Liver (tissue), 9 donors: ENCODE results near the gene DMAP1. TPM values are rescaled to one million over a fixed set of nuclear protein-coding genes. Genes with fewer than 3 reads are reported as not detected.
A peak's percentile ranks its signal among the peaks of the same experiment; 100 is the strongest.

Experiments used
- DNase-seq: peaks from one replicate; pipeline ENCODE4 v3.0.0-alpha.2; 2017; ENCODE audit warnings: low spot score
- H3K27ac ChIP-seq, 2 donors: one replicate each; pipeline ENCODE4 v1.7.0; 2013; ENCODE audit warnings: inconsistent platforms in 2 of 2, low read length in 2 of 2, control low read depth in 1 of 2, low read depth in 1 of 2, mild to moderate bottlenecking in 1 of 2
- H3K27me3 ChIP-seq, 4 donors: one replicate each; pipeline versions ENCODE4 v1.6.1 to v1.7.0; 2013; ENCODE audit warnings: low read length in 3 of 4, inconsistent platforms in 1 of 4, mild to moderate bottlenecking in 1 of 4, moderate library complexity in 1 of 4; ENCODE audit not compliant: control insufficient read depth in 4 of 4, insufficient read depth in 4 of 4
- H3K36me3 ChIP-seq, 4 donors: one replicate each; pipeline versions ENCODE4 v1.6.1 to v1.7.0; 2013; ENCODE audit warnings: low read length in 3 of 4, mild to moderate bottlenecking in 3 of 4, low read depth in 1 of 4, moderate library complexity in 1 of 4; ENCODE audit not compliant: control insufficient read depth in 4 of 4, insufficient read depth in 3 of 4
- H3K4me1 ChIP-seq, 4 donors: one replicate each; pipeline versions ENCODE4 v1.6.1 to v1.7.0; 2013; ENCODE audit warnings: low read length in 3 of 4, mild to moderate bottlenecking in 3 of 4, moderate library complexity in 1 of 4; ENCODE audit not compliant: control insufficient read depth in 4 of 4, insufficient read depth in 4 of 4
- H3K4me3 ChIP-seq, 3 donors: one replicate each; pipeline versions ENCODE4 v1.6.1 to v1.7.0; 2013; ENCODE audit warnings: low read length in 3 of 3, control low read depth in 1 of 3, low read depth in 1 of 3, mild to moderate bottlenecking in 1 of 3
- H3K9ac ChIP-seq, 2 donors: one replicate each; pipeline ENCODE4 v1.7.0; 2013; ENCODE audit warnings: low read length in 2 of 2, mild to moderate bottlenecking in 2 of 2, moderate library complexity in 2 of 2, control low read depth in 1 of 2, low read depth in 1 of 2
- H3K9me3 ChIP-seq, 4 donors: one replicate each; pipeline versions ENCODE4 v1.6.1 to v1.7.0; 2013; ENCODE audit warnings: low read length in 3 of 4; ENCODE audit not compliant: control insufficient read depth in 4 of 4
- ATF3 ChIP-seq: IDR thresholded peaks from 2 replicates; pipeline ENCODE4 v1.6.1; 2016; ENCODE audit warnings: antibody characterized with exemption
- CTCF ChIP-seq: fragments of 150-350 bp; IDR thresholded peaks from 2 replicates; pipeline ENCODE4 v1.5.1; 2017; ENCODE audit warnings: improper control_type of control experiment, low read depth, low read length; ENCODE audit not compliant: missing input control
- EGR1 ChIP-seq, 2 donors: IDR thresholded peaks; 2 replicates each; pipeline ENCODE4 v1.6.1; 2016 to 2018; ENCODE audit warnings: antibody characterized with exemption in 2 of 2, low read depth in 2 of 2
- FOXA1 ChIP-seq: IDR thresholded peaks from 2 replicates; pipeline ENCODE4 v1.6.1; 2016; ENCODE audit warnings: antibody characterized with exemption
- FOXA2 ChIP-seq: IDR thresholded peaks from 2 replicates; pipeline ENCODE4 v1.6.1; 2016; ENCODE audit warnings: antibody characterized with exemption
- HNF4A ChIP-seq, 2 donors: conservative IDR thresholded peaks; 2 replicates each; pipeline ENCODE4 v1.6.1; 2016; ENCODE audit warnings: antibody characterized with exemption in 2 of 2, mild to moderate bottlenecking in 2 of 2
- HNF4G ChIP-seq: IDR thresholded peaks from 2 replicates; pipeline ENCODE4 v1.6.1; 2016; ENCODE audit warnings: antibody characterized with exemption
- JUND ChIP-seq, 2 donors: IDR thresholded peaks; 2 replicates each; pipeline ENCODE4 v1.6.1; 2016; ENCODE audit warnings: antibody characterized with exemption in 2 of 2
- MAX ChIP-seq: IDR thresholded peaks from 2 replicates; pipeline ENCODE4 v1.6.1; 2016; ENCODE audit warnings: antibody characterized with exemption
- NR2F2 ChIP-seq: IDR thresholded peaks from 2 replicates; pipeline ENCODE4 v1.6.1; 2016; ENCODE audit warnings: antibody characterized with exemption
- RAD21 ChIP-seq, 2 donors: IDR thresholded peaks; 2 replicates each; pipeline ENCODE4 v1.6.1; 2016; ENCODE audit warnings: antibody characterized with exemption in 2 of 2, mild to moderate bottlenecking in 2 of 2
- SP1 ChIP-seq: IDR thresholded peaks from 2 replicates; pipeline ENCODE4 v1.6.1; 2018; ENCODE audit warnings: antibody characterized with exemption, mild to moderate bottlenecking
- YY1 ChIP-seq: IDR thresholded peaks from 2 replicates; pipeline ENCODE4 v1.6.1; 2016; ENCODE audit warnings: antibody characterized with exemption, mild to moderate bottlenecking
- ZBTB33 ChIP-seq: IDR thresholded peaks from 2 replicates; pipeline ENCODE4 v1.6.1; 2016; ENCODE audit warnings: antibody characterized with exemption
- WGBS: extraction: QIAGEN DNeasy Blood & Tissue Kit; methylation state at CpG from one replicate; pipeline ENCODE4 v1.1.7; 2013; 5-methylcytosine and 5-hydroxymethylcytosine counted together
- polyA plus RNA-seq, 2 donors: library from polyadenylated mRNA; stranded (reverse) in 1 of 2; unstranded in 1 of 2; fragments of 200-250 nt in 1 of 2; fragments of >200 nt in 1 of 2; fragmentation: Nextera tagmentation in 1 of 2; extraction: Ambion mirVana in 1 of 2; gene quantifications; one replicate each; pipeline versions ENCODE4 v1.2.1 to v1.2.3, GENCODE V29; 2013 to 2015
- total RNA-seq, 2 donors: library from RNA; depleted of rRNA; stranded (reverse); fragments of >200 nt; gene quantifications; one replicate each; pipeline ENCODE4 v1.2.3, GENCODE V29; 2014
- donor health status: healthy.
- donor health status: healthy.
- donor health status: healthy.
- donor health status: healthy.
- donor health status: healthy.

DMAP1 gene
- total and polyA plus RNA-seq, 4 donors = 15.3 to 24.8 (median 18.3) TPM

GRCh38 chr1:44220755-44221154 lies 7.5 kb downstream of the DMAP1 start:
- Histone ChIP-seq H3K9ac (no peak overlapping the region), H3K4me3 (no peak overlapping the region), H3K36me3 (peaks cover 11 to 41% (median 22%) of the 10 kb centered on the region in 4 donors), H3K4me1 (peaks cover 0 to 8% (median 3%) of the 10 kb centered on the region in 4 donors), H3K27me3 (no peaks in the 10 kb centered on the region), H3K27ac (no peak overlapping the region), H3K9me3 (no peaks in the 10 kb centered on the region)
- no peak for DNase-seq
- TF ChIP-seq ATF3 (no peak), FOXA1 (no peak), JUND (IDR thresholded peaks at IDR 0.05) (no peak), YY1 (no peak), EGR1 (IDR thresholded peaks at IDR 0.05; ENCODE audit: low read depth in 2 of 2) (no peak), ZBTB33 (no peak), NR2F2 (no peak), FOXA2 (no peak), RAD21 (IDR thresholded peaks at IDR 0.05) (no peak)
- WGBS = 85% methylated on average over 10 of the region's 10 CpGs

- peaks cover 11 to 35% (median 22%) of the 10 kb centered on the region in 4 donors for H3K36me3 ChIP-seq
- H3K27ac ChIP-seq = no peak overlapping the region
- WGBS = 94% methylated on average over 23 of the region's 23 CpGs
- no peaks in the 10 kb centered on the region for H3K9me3 ChIP-seq
- H3K27me3 ChIP-seq = no peaks in the 10 kb centered on the region
- no peak overlapping the region for H3K9ac ChIP-seq
- TF ChIP-seq FOXA2 (no peak), MAX (no peak), YY1 (no peak), JUND (IDR thresholded peaks at IDR 0.05) (no peak), FOXA1 (no peak), NR2F2 (no peak), SP1 (no peak), HNF4A (conservative IDR thresholded peaks at IDR 0.05) (no peak), HNF4G (no peak), ATF3 (no peak)
- no peak overlapping the region for H3K4me3 ChIP-seq
- no peak for DNase-seq
- H3K4me1 ChIP-seq = peaks cover 0 to 8% (median 3%) of the 10 kb centered on the region in 4 donors
Measured at GRCh38 chr1:44221769-44222168, 8.5 kb downstream of the DMAP1 start.

GRCh38 chr1:44222397-44223186 lies 9.3 kb downstream of the DMAP1 start:
- Histone ChIP-seq H3K4me3 (no peak overlapping the region), H3K36me3 (peaks cover 11 to 35% (median 22%) of the 10 kb centered on the region in 4 donors), H3K9me3 (no peaks in the 10 kb centered on the region), H3K9ac (no peak overlapping the region), H3K4me1 (peaks cover 0 to 6% (median 3%) of the 10 kb centered on the region in 4 donors), H3K27ac (no peak overlapping the region), H3K27me3 (no peaks in the 10 kb centered on the region)
- WGBS = 79% methylated on average over 5 of the region's 5 CpGs
- no peak for DNase-seq
- TF ChIP-seq HNF4A (conservative IDR thresholded peaks at IDR 0.05) (no peak), RAD21 (IDR thresholded peaks at IDR 0.05) (peak in 1 of 2 donors; percentile 70), CTCF (peak; percentile 18)
